HG02759 (cell line): ENCODE data around the gene JAG1.
"Not testable (repeated sequence)": the region's sequence is repeated elsewhere in the genome, so short reads cannot be mapped to it uniquely, and the experiment has no call there.

Source experiments
- ATAC-seq: cut with Tn5 transposase; IDR thresholded peaks from one replicate; pipeline ENCODE4 v1.9.1; 2021; ENCODE audit warnings: mild to moderate bottlenecking, moderate library complexity; ENCODE audit not compliant: unreplicated experiment

Gene JAG1

GRCh38 chr20:10590446-10590845 is 83.4 kb downstream of the JAG1 start:
- ATAC-seq, result not testable (repeated sequence)
